T-cell (primary cell): Measurements from ENCODE around the gene CERS6. TPM values are rescaled to one million over a fixed set of nuclear protein-coding genes. Genes with fewer than 3 reads are reported as not detected.
A peak's percentile ranks its signal among the peaks of the same experiment; 100 is the strongest.

Source experiments
- ATAC-seq, 4 experiments: fragments of 200-7000 bp in 3 of 4; fragments of 150-1000 bp in 1 of 4; cut with Tn5 transposase; replicated peaks in 1 of 4; 1 replicate in 3 of 4; 2 replicates in 1 of 4; pipeline ENCODE4 v1.10.0; 2021; ENCODE audit warnings: moderate library complexity in 3 of 4, mild to moderate bottlenecking in 2 of 4, moderate number of reproducible peaks in 1 of 4
- CTCF ChIA-PET, 2 donors: fragments of 300-600 bp; sonication (Branson Sonifier 250); formaldehyde crosslinking; loops; one replicate each; lab custom pipeline; 2022; ENCODE audit warnings: antibody characterized with exemption in 2 of 2; lab: Charles Lee
- POLR2A ChIA-PET, 2 donors: fragments of 300-600 bp; sonication (Branson Sonifier 250); formaldehyde crosslinking; loops; one replicate each; lab custom pipeline; 2022; ENCODE audit warnings: antibody characterized with exemption in 2 of 2; lab: Charles Lee
- DNase-seq, 35 experiments: peaks; one replicate each; pipeline versions ENCODE4 v3.0.0 to v3.0.0-alpha.2; 2013 to 2023
- H3K27ac ChIP-seq: one replicate; pipeline ENCODE4 v1.5.1; 2013; ENCODE audit warnings: low read length
- H3K27me3 ChIP-seq, 2 experiments: replicated peaks in 1 of 2; 1 replicate in 1 of 2; 2 replicates in 1 of 2; pipeline versions ENCODE4 v1.6.1 to v1.7.0; 2013; ENCODE audit warnings: low read length in 1 of 2, mixed read lengths in 1 of 2; ENCODE audit not compliant: control insufficient read depth in 2 of 2, insufficient read depth in 2 of 2; ENCODE audit errors: extremely low read depth in 1 of 2
- H3K36me3 ChIP-seq, 2 donors: 1 replicate in 1 of 2; 2 replicates in 1 of 2; pipeline versions ENCODE4 v1.6.1 to v1.7.0; 2013; ENCODE audit warnings: low read length in 1 of 2; ENCODE audit not compliant: control insufficient read depth in 2 of 2, insufficient read depth in 1 of 2; ENCODE audit errors: extremely low read depth in 1 of 2
- H3K4me1 ChIP-seq, 2 experiments: 1 replicate in 1 of 2; 2 replicates in 1 of 2; pipeline versions ENCODE4 v1.6.1 to v1.7.0; 2013; ENCODE audit warnings: low read length in 2 of 2, mixed read lengths in 1 of 2; ENCODE audit not compliant: insufficient read depth in 2 of 2, control insufficient read depth in 1 of 2; ENCODE audit errors: extremely low read depth in 1 of 2
- H3K4me3 ChIP-seq, 2 donors: 1 replicate in 1 of 2; 2 replicates in 1 of 2; pipeline versions ENCODE4 v1.5.1 to v1.7.0; 2013; ENCODE audit warnings: mild to moderate bottlenecking in 2 of 2, low read length in 1 of 2, moderate library complexity in 1 of 2; ENCODE audit not compliant: control insufficient read depth in 1 of 2; ENCODE audit errors: extremely low read depth in 1 of 2
- H3K9me3 ChIP-seq: 2 replicates; pipeline ENCODE4 v1.7.0; 2013
- H3K27ac Mint-ChIP-seq, 2 donors: one replicate each; pipeline ENCODE4 v1.8.0; 2020 to 2021; ENCODE audit warnings: mild to moderate bottlenecking in 2 of 2, mixed read lengths in 2 of 2
- H3K27me3 Mint-ChIP-seq, 2 donors: one replicate each; pipeline ENCODE4 v1.8.0; 2021 to 2022; ENCODE audit warnings: mixed read lengths in 2 of 2
- H3K36me3 Mint-ChIP-seq: one replicate; pipeline ENCODE4 v1.8.0; 2021; ENCODE audit warnings: mixed read lengths
- H3K4me1 Mint-ChIP-seq, 3 donors: one replicate each; pipeline ENCODE4 v1.8.0; 2020 to 2022; ENCODE audit warnings: mixed read lengths in 3 of 3, mild to moderate bottlenecking in 1 of 3
- H3K4me3 Mint-ChIP-seq, 3 donors: one replicate each; pipeline ENCODE4 v1.8.0; 2020 to 2022; ENCODE audit warnings: mild to moderate bottlenecking in 3 of 3, mixed read lengths in 3 of 3, moderate library complexity in 3 of 3
- H3K9me3 Mint-ChIP-seq, 3 donors: one replicate each; pipeline ENCODE4 v1.8.0; 2020 to 2022; ENCODE audit warnings: mixed read lengths in 3 of 3
- WGBS: methylation state at CpG from one replicate; pipeline ENCODE4 v1.1.5; 2013; ENCODE audit warnings: missing lambda C conversion rate; ENCODE audit not compliant: insufficient coverage; 5-methylcytosine and 5-hydroxymethylcytosine counted together
- total RNA-seq, 35 experiments: library from RNA in 6 of 35; stranded (reverse) in 6 of 35; fragments of 120-200 nt in 1 of 35; gene quantifications; one replicate each; pipeline versions ENCODE4 v1.2.1 to v1.2.4 and lab custom pipeline; 2013 to 2026

CERS6 gene
- total RNA-seq, 5 donors from 2014 or later (not counting 1 experiment from before 2014, with no cell fraction given) = 11.1 to 20.3 (median 13.6) TPM

GRCh38 chr2:168517816-168518215 is 61.7 kb downstream of the CERS6 start:
- peaks cover 41 to 65% (median 64%) of the 10 kb centered on the region in 3 donors for H3K4me1 Mint-ChIP-seq
- ChIA-PET POLR2A (no interaction called here), CTCF (no interaction called here)

GRCh38 chr2:168518555-168519066 is 62.5 kb downstream of the CERS6 start:
- H3K27ac Mint-ChIP-seq = peak overlapping the region in 1 of 2 donors; percentile 24
- H3K27ac ChIP-seq = no peak overlapping the region
- no peaks in the 10 kb centered on the region for H3K27me3 ChIP-seq
- POLR2A ChIA-PET = no interaction called here
- no peak for ATAC-seq
- no peaks in the 10 kb centered on the region for H3K9me3 ChIP-seq
- H3K4me1 Mint-ChIP-seq = peaks cover 48 to 66% (median 65%) of the 10 kb centered on the region in 3 donors
- DNase-seq = no peak
- peaks cover 0 to 8% of the 10 kb centered on the region in 2 experiments for H3K4me1 ChIP-seq
- no peak overlapping the region for H3K4me3 ChIP-seq
- peaks cover 8% of the 10 kb centered on the region for H3K36me3 Mint-ChIP-seq
- no peaks in the 10 kb centered on the region for H3K36me3 ChIP-seq
- H3K27me3 Mint-ChIP-seq = no peaks in the 10 kb centered on the region
- no peak overlapping the region for H3K4me3 Mint-ChIP-seq
- no peaks in the 10 kb centered on the region for H3K9me3 Mint-ChIP-seq
- 74% methylated on average over 4 of the region's 6 CpGs for WGBS
- CTCF ChIA-PET = no interaction called here

More at GRCh38 chr2:168517816-168518215, 61.7 kb downstream of the CERS6 start:
- no peak for DNase-seq
- no peak for ATAC-seq
- Mint-ChIP-seq H3K36me3 (peaks cover 16% of the 10 kb centered on the region), H3K4me3 (no peak overlapping the region), H3K27ac (no peak overlapping the region), H3K27me3 (no peaks in the 10 kb centered on the region), H3K9me3 (no peaks in the 10 kb centered on the region)
- Histone ChIP-seq H3K4me1 (peaks cover 0 to 8% of the 10 kb centered on the region in 2 experiments), H3K36me3 (no peaks in the 10 kb centered on the region), H3K4me3 (no peak overlapping the region), H3K27ac (no peak overlapping the region), H3K9me3 (no peaks in the 10 kb centered on the region), H3K27me3 (no peaks in the 10 kb centered on the region)
- 100% methylated on average over 1 of the region's 7 CpGs for WGBS

GRCh38 chr2:168519534-168520308 is 63.6 kb downstream of the CERS6 start:
- Mint-ChIP-seq H3K9me3 (no peaks in the 10 kb centered on the region), H3K4me1 (peaks cover 47 to 65% (median 65%) of the 10 kb centered on the region in 3 donors), H3K27ac (no peak overlapping the region), H3K4me3 (no peak overlapping the region), H3K36me3 (no peaks in the 10 kb centered on the region), H3K27me3 (no peaks in the 10 kb centered on the region)
- 100% methylated on average over 2 of the region's 5 CpGs for WGBS
- Histone ChIP-seq H3K4me1 (peaks cover 0 to 15% of the 10 kb centered on the region in 2 experiments), H3K27me3 (no peaks in the 10 kb centered on the region), H3K9me3 (no peaks in the 10 kb centered on the region), H3K36me3 (no peaks in the 10 kb centered on the region), H3K4me3 (no peak overlapping the region), H3K27ac (no peak overlapping the region)
- no peak for DNase-seq
- ATAC-seq = no peak
- ChIA-PET CTCF (interaction anchor here in 1 of 2 donors (0.6 to 0.7 kb wide), 2 partner anchors 31 to 805 kb away, joined by 3 to 7 read pairs; no protein-coding TSS in a partner anchor), POLR2A (interaction anchor here in 1 of 2 donors (0.7 kb wide), 1 partner anchor 165 kb away, joined by 8 read pairs; no protein-coding TSS in a partner anchor)

- POLR2A ChIA-PET = interaction anchor here in 1 of 2 donors (0.5 kb wide), 1 partner anchor 109 kb away, joined by 3 read pairs; no protein-coding TSS in a partner anchor
- Mint-ChIP-seq H3K36me3 (no peaks in the 10 kb centered on the region), H3K27me3 (no peaks in the 10 kb centered on the region), H3K27ac (no peak overlapping the region), H3K4me1 (peaks cover 49 to 72% (median 64%) of the 10 kb centered on the region in 3 donors), H3K4me3 (peak overlapping the region in 1 of 3 donors; percentile 3), H3K9me3 (no peaks in the 10 kb centered on the region)
- no peaks in the 10 kb centered on the region for H3K27me3 ChIP-seq
- H3K4me1 ChIP-seq = peaks cover 0 to 15% of the 10 kb centered on the region in 2 experiments
- H3K4me3 ChIP-seq = no peak overlapping the region
- ATAC-seq (no peak), DNase-seq (no peak)
- no peak overlapping the region for H3K27ac ChIP-seq
- H3K9me3 ChIP-seq = no peaks in the 10 kb centered on the region
- WGBS = 79% methylated on average over 5 of the region's 6 CpGs
- CTCF ChIA-PET = no interaction called here
- H3K36me3 ChIP-seq = no peaks in the 10 kb centered on the region
Observed at GRCh38 chr2:168521053-168521741, 65.1 kb downstream of the CERS6 start.

GRCh38 chr2:168522446-168522845 is 66.4 kb downstream of the CERS6 start:
- ChIA-PET CTCF (no interaction called here), POLR2A (no interaction called here)
- Mint-ChIP-seq H3K9me3 (no peaks in the 10 kb centered on the region), H3K4me3 (no peak overlapping the region), H3K27ac (no peak overlapping the region), H3K27me3 (no peaks in the 10 kb centered on the region), H3K4me1 (peaks cover 50 to 67% (median 64%) of the 10 kb centered on the region in 3 donors), H3K36me3 (no peaks in the 10 kb centered on the region)
- Histone ChIP-seq H3K36me3 (no peaks in the 10 kb centered on the region), H3K9me3 (no peaks in the 10 kb centered on the region), H3K27ac (no peak overlapping the region), H3K27me3 (no peaks in the 10 kb centered on the region), H3K4me3 (no peak overlapping the region), H3K4me1 (peaks cover 0 to 15% of the 10 kb centered on the region in 2 experiments)
- ATAC-seq (no peak), DNase-seq (no peak)
- WGBS = 100% methylated on average over 1 of the region's 2 CpGs

GRCh38 chr2:168524005-168524404 is 67.9 kb downstream of the CERS6 start:
- H3K4me1 Mint-ChIP-seq = peaks cover 50 to 67% (median 58%) of the 10 kb centered on the region in 3 donors
- 71% methylated on average over 1 of the region's 2 CpGs for WGBS
- no peaks in the 10 kb centered on the region for H3K27me3 ChIP-seq
- H3K27me3 Mint-ChIP-seq = no peaks in the 10 kb centered on the region
- ChIA-PET CTCF (interaction anchor here in 1 of 2 donors (1.1 kb wide), 1 partner anchor 38 kb away, joined by 3 read pairs; no protein-coding TSS in a partner anchor), POLR2A (no interaction called here)
- H3K27ac Mint-ChIP-seq = no peak overlapping the region
- DNase-seq = no peak
- ATAC-seq = no peak
- H3K4me3 Mint-ChIP-seq = no peak overlapping the region
- H3K4me3 ChIP-seq = no peak overlapping the region
- H3K9me3 ChIP-seq = no peaks in the 10 kb centered on the region
- no peak overlapping the region for H3K27ac ChIP-seq
- H3K36me3 Mint-ChIP-seq = no peaks in the 10 kb centered on the region
- no peaks in the 10 kb centered on the region for H3K36me3 ChIP-seq
- no peaks in the 10 kb centered on the region for H3K9me3 Mint-ChIP-seq
- H3K4me1 ChIP-seq = peaks cover 0 to 15% of the 10 kb centered on the region in 2 experiments
